GM21717 (cell line): ENCODE data around the gene SLC25A17.
"Not testable (repeated sequence)": the region's sequence is repeated elsewhere in the genome, so short reads cannot be mapped to it uniquely, and the experiment has no call there.

Experiments used
- ATAC-seq: cut with Tn5 transposase; IDR thresholded peaks from one replicate; pipeline ENCODE4 v1.9.1; 2021; ENCODE audit warnings: mild to moderate bottlenecking, moderate library complexity; ENCODE audit not compliant: unreplicated experiment

SLC25A17 gene

GRCh38 chr22:40721266-40721665 is 97.9 kb downstream of the SLC25A17 start:
- ATAC-seq: no peak

- ATAC-seq: no peak
Measured at GRCh38 chr22:40720538-40721256, 98.4 kb downstream of the SLC25A17 start.

DNA sequence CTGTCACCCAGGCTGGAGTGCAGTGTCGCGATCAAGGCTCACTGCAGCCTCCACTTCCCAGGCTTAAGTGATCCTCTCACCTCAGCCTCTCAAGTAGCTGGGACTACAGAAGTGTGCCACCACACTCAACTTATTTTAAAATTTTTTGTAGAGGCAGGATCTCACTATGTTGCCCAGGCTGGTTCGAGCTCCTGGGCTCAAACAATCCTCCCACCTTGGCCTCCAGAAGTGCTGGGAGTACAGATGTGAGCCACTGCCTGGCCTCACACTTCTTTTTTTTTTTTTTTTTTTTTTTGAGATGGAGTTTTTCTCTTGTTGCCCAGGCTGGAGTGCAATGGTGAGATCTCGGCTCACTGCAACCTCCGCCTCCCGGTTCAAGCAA is 99.0 kb downstream of the SLC25A17 start:
- ATAC-seq: not testable (repeated sequence)
